SK-N-SH (cell line): ENCODE measurements around the gene TRAF5.

Source experiments
- CTCF ChIP-seq: fragments of 200-600 bp; sonication (generic); IDR thresholded peaks from 2 replicates; pipeline ENCODE4 v1.6.1; 2017; ENCODE audit warnings: antibody characterized with exemption, mild to moderate bottlenecking, moderate library complexity
- NFIC ChIP-seq: IDR thresholded peaks from 2 replicates; pipeline ENCODE4 v1.4.0; 2012; ENCODE audit warnings: borderline replicate concordance
- SMC3 ChIP-seq: IDR thresholded peaks from 2 replicates; pipeline ENCODE4 v1.6.1; 2012; ENCODE audit warnings: low read depth, low read length, improper control_type of control experiment
- TAF1 ChIP-seq: IDR thresholded peaks from 2 replicates; pipeline ENCODE4 v1.6.1; 2012; ENCODE audit warnings: low read depth, mild to moderate bottlenecking, low read length, moderate library complexity, borderline replicate concordance
- YY1 ChIP-seq: IDR thresholded peaks from 2 replicates; pipeline ENCODE4 v1.4.0; 2012; ENCODE audit warnings: low read depth, mild to moderate bottlenecking

GRCh38 chr1:211377539-211378450 lies 51.2 kb downstream of the TRAF5 start:
- no peak for TF ChIP-seq CTCF
- TF ChIP-seq SMC3: no peak
- no peak for TF ChIP-seq NFIC
- TF ChIP-seq TAF1: no peak
- no peak for TF ChIP-seq YY1
